Ovary (tissue), 9 donors: ENCODE measurements around the gene SLC2A14. TPM values are rescaled to one million over a fixed set of nuclear protein-coding genes. Genes with fewer than 3 reads are reported as not detected.
"Not testable (repeated sequence)": the region's sequence is repeated elsewhere in the genome, so short reads cannot be mapped to it uniquely, and the experiment has no call there.

Experiments
- DNase-seq, 5 donors: peaks; one replicate each; pipeline ENCODE4 v3.0.0-alpha.2; 2019 to 2020
- H3K27ac ChIP-seq, 2 donors: fragments of 200-600 bp; one replicate each; pipeline versions ENCODE4 v1.5.1 to v1.8.0; 2019 to 2022
- H3K27me3 ChIP-seq: fragments of 200-600 bp; one replicate; pipeline ENCODE4 v1.8.0; 2022
- H3K36me3 ChIP-seq: fragments of 200-600 bp; sonication (generic); one replicate; pipeline ENCODE4 v1.5.1; 2019
- H3K4me1 ChIP-seq: one replicate; pipeline ENCODE4 v1.8.1; 2013; ENCODE audit warnings: mild to moderate bottlenecking, moderate library complexity; ENCODE audit not compliant: insufficient read depth
- H3K4me3 ChIP-seq: fragments of 200-600 bp; sonication (generic); one replicate; pipeline ENCODE4 v1.5.1; 2017
- H3K9me3 ChIP-seq, 2 donors: fragments of 200-600 bp in 1 of 2; sonication (generic) in 1 of 2; one replicate each; pipeline versions ENCODE4 v1.5.1 to v1.8.1; 2013 to 2019; ENCODE audit warnings: mild to moderate bottlenecking in 1 of 2, moderate library complexity in 1 of 2
- EP300 ChIP-seq: sonication (generic); formaldehyde crosslinking; IDR thresholded peaks from one replicate; pipeline ENCODE4 v1.6.1; 2017; ENCODE audit warnings: antibody characterized with exemption
- POLR2A ChIP-seq: fragments of 450-650 bp; IDR thresholded peaks from one replicate; pipeline ENCODE4 v1.6.1; 2017; ENCODE audit warnings: antibody characterized with exemption, mild to moderate bottlenecking, moderate library complexity
- WGBS, 3 donors: extraction: QIAGEN DNeasy Blood & Tissue Kit in 1 of 3; methylation state at CpG; one replicate each; pipeline versions ENCODE4 v1.1.5 to v1.1.7; 2013 to 2017; 5-methylcytosine and 5-hydroxymethylcytosine counted together
- intact Hi-C, 4 donors: fragments of 100-400 bp; cut with DNase I; formaldehyde crosslinking; loops; one replicate each; pipeline versions ENCODE4 v1.11.0 to v1.15.1; 2022 to 2023
- polyA plus RNA-seq, 2 donors: library from polyadenylated mRNA; stranded (reverse); fragments of 200-250 nt in 1 of 2; fragments of 350-450 nt in 1 of 2; fragmentation: Illumina TruSeq in 1 of 2; extraction: RNeasy Lipid Tissue Mini Kit (QIAGEN cat#74804) in 1 of 2; gene quantifications; one replicate each; pipeline ENCODE4 v1.2.3, GENCODE V29; 2013 to 2014
- total RNA-seq, 7 donors: library from RNA; depleted of rRNA in 2 of 7; stranded (reverse); fragments of >200 nt in 2 of 7; fragmentation: NEBNext Ultra II Directional in 3 of 7; extraction: Animal tissue kit (Norgen Biotek cat#: 25700) in 3 of 7; gene quantifications; one replicate each; pipeline versions ENCODE4 v1.1.0 to v1.2.4, GENCODE V29; 2016 to 2023
- TF ChIP-seq, protein P1 (sequence below), 3 donors: fragments of 450-650 bp in 2 of 3; fragments of 200-600 bp in 1 of 3; IDR thresholded peaks; one replicate each; pipeline versions ENCODE4 v1.5.1 to v1.8.0; 2016 to 2022; ENCODE audit warnings: antibody characterized with exemption in 3 of 3, mild to moderate bottlenecking in 1 of 3
- donor health status: DM: no; HTN: no; CAD: no; lungs with moderate emphysema.
- donor health status: DM: no; HTN: no; CAD: no.
- donor health status: Bipolar disorder and iron deficiency.
- donor health status: DM: yes; HTN: yes; CAD: no.
- donor health status: DM: no; HTN: no; CAD: no.
- donor health status: DM: yes; HTN: yes; CAD: no.

SLC2A14 gene
- total and polyA plus RNA-seq, 9 donors, result 0.46 to 12.7 (median 2.2) TPM

- no peaks in the 10 kb centered on the region for H3K27me3 ChIP-seq
- no peaks in the 10 kb centered on the region for H3K9me3 ChIP-seq
- H3K4me1 ChIP-seq, result no peaks in the 10 kb centered on the region
- TF ChIP-seq EP300, result no peak
- TF ChIP-seq, protein P1, sequence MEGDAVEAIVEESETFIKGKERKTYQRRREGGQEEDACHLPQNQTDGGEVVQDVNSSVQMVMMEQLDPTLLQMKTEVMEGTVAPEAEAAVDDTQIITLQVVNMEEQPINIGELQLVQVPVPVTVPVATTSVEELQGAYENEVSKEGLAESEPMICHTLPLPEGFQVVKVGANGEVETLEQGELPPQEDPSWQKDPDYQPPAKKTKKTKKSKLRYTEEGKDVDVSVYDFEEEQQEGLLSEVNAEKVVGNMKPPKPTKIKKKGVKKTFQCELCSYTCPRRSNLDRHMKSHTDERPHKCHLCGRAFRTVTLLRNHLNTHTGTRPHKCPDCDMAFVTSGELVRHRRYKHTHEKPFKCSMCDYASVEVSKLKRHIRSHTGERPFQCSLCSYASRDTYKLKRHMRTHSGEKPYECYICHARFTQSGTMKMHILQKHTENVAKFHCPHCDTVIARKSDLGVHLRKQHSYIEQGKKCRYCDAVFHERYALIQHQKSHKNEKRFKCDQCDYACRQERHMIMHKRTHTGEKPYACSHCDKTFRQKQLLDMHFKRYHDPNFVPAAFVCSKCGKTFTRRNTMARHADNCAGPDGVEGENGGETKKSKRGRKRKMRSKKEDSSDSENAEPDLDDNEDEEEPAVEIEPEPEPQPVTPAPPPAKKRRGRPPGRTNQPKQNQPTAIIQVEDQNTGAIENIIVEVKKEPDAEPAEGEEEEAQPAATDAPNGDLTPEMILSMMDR (IDR thresholded peaks at IDR 0.05), result no peak
- TF ChIP-seq POLR2A, result no peak
- no peak for DNase-seq
- intact Hi-C loops, result no loop called here
- no peak overlapping the region for H3K4me3 ChIP-seq
- WGBS, 3 donors, result 80 to 82% (median 81%) methylated on average over 5 of the region's 5 CpGs
- no peaks in the 10 kb centered on the region for H3K36me3 ChIP-seq
- H3K27ac ChIP-seq, result no peak overlapping the region
These were observed 36.9 kb downstream of the SLC2A14 start for GRCh38 chr12:7835766-7836165.

- intact Hi-C loops, result no loop called here
- WGBS, 3 donors, result 83 to 88% (median 84%) methylated on average over 9 of the region's 9 CpGs
- H3K4me1 ChIP-seq, result no peaks in the 10 kb centered on the region
- H3K27ac ChIP-seq, result no peak overlapping the region
- TF ChIP-seq, protein P1 (IDR thresholded peaks at IDR 0.05), result no peak
- TF ChIP-seq POLR2A, result no peak
- H3K9me3 ChIP-seq, result no peaks in the 10 kb centered on the region
- H3K27me3 ChIP-seq, result no peaks in the 10 kb centered on the region
- H3K36me3 ChIP-seq, result no peaks in the 10 kb centered on the region
- H3K4me3 ChIP-seq, result no peak overlapping the region
- no peak for DNase-seq
These were observed 37.6 kb downstream of the SLC2A14 start for GRCh38 chr12:7835116-7835515.

GRCh38 chr12:7834701-7835100 is 38.0 kb downstream of the SLC2A14 start:
- Histone ChIP-seq H3K9me3 (no peaks in the 10 kb centered on the region), H3K4me3 (no peak overlapping the region), H3K27ac (no peak overlapping the region), H3K27me3 (no peaks in the 10 kb centered on the region), H3K4me1 (no peaks in the 10 kb centered on the region), H3K36me3 (no peaks in the 10 kb centered on the region)
- intact Hi-C loops, result no loop called here
- TF ChIP-seq, protein P1 (IDR thresholded peaks at IDR 0.05), result no peak
- TF ChIP-seq EP300, result no peak
- no peak for TF ChIP-seq POLR2A
- WGBS, 3 donors, result 85 to 100% (median 90%) methylated on average over 1 of the region's 1 CpG
- no peak for DNase-seq

DNA sequence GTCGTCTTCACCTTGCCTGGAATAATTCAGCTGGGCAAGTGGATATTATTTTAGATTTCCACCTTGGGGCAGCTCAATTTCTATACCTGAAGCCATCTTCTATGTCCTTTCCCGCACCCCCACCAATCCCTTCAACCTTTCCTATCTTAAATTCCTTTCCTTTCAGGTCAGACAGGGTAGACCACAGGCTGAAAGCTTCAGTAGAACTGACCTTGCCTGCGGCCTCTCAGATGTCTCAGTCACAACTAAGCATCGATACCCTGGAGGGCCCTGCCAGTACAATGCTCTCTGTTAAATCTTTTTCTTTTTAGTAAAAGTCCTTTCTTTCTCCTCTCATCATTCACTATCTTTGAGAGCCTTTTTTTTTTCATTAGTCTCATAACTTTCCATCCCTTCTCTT is 38.9 kb downstream of the SLC2A14 start:
- Histone ChIP-seq H3K4me3 (no peak overlapping the region), H3K27ac (no peak overlapping the region), H3K27me3 (no peaks in the 10 kb centered on the region), H3K4me1 (no peaks in the 10 kb centered on the region), H3K36me3 (no peaks in the 10 kb centered on the region), H3K9me3 (no peaks in the 10 kb centered on the region)
- 86 to 94% (median 87%) methylated on average over 4 of the region's 4 CpGs for WGBS, 3 donors
- intact Hi-C loops, result no loop called here
- TF ChIP-seq, protein P1 (IDR thresholded peaks at IDR 0.05), result no peak
- TF ChIP-seq POLR2A (no peak), EP300 (no peak)
- DNase-seq, result no peak

DNA sequence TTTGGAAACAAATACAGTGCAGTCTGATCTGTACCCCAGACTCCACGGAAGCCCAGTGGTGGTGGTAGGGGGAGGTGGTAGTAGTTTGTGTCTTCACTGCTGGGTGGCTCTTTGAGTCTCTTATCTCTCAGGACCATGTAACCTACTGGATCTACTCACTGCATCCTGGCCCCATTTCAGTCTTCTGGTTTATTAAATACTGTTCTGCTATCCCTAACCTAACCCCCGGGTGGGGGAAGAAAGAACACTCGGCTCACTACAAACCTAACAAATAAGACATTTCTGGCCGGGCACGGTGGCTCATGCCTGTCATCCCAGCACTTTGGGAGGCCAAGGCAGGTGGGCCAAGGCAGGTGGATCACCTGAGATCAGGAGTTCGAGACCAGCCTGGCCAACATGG is 39.5 kb downstream of the SLC2A14 start:
- intact Hi-C loops, H3K27me3 ChIP-seq, H3K4me1 ChIP-seq, H3K27ac ChIP-seq, DNase-seq, H3K36me3 ChIP-seq, H3K4me3 ChIP-seq, H3K9me3 ChIP-seq: not testable (repeated sequence)
- 71 to 85% (median 73%) methylated on average over 6 of the region's 6 CpGs for WGBS, 3 donors
